Thymus (tissue), 11 donors: ENCODE results near the gene CEACAM16. TPM values are rescaled to one million over a fixed set of nuclear protein-coding genes. Genes with fewer than 3 reads are reported as not detected.

ENCODE experiments used
- DNase-seq, 9 donors: peaks; one replicate each; pipeline ENCODE4 v3.0.0-alpha.2; 2013; ENCODE audit warnings: low spot score in 9 of 9, low read depth in 6 of 9, missing footprints in 1 of 9
- H3K27ac ChIP-seq, 2 donors: one replicate each; pipeline ENCODE4 v1.5.1; 2013; ENCODE audit warnings: control low read depth in 1 of 2, low read depth in 1 of 2, low read length in 1 of 2, mild to moderate bottlenecking in 1 of 2, moderate library complexity in 1 of 2
- H3K27me3 ChIP-seq, 2 donors: one replicate each; pipeline ENCODE4 v1.5.1; 2013; ENCODE audit warnings: low read length in 1 of 2; ENCODE audit not compliant: control insufficient read depth in 2 of 2, insufficient read depth in 1 of 2
- H3K36me3 ChIP-seq, 2 donors: one replicate each; pipeline ENCODE4 v1.5.1; 2013; ENCODE audit warnings: low read length in 1 of 2, mild to moderate bottlenecking in 1 of 2, moderate library complexity in 1 of 2; ENCODE audit not compliant: control insufficient read depth in 2 of 2, insufficient read depth in 2 of 2
- H3K4me1 ChIP-seq, 2 donors: one replicate each; pipeline ENCODE4 v1.5.1; 2013; ENCODE audit warnings: low read length in 2 of 2; ENCODE audit not compliant: control insufficient read depth in 2 of 2, insufficient read depth in 2 of 2
- H3K4me3 ChIP-seq, 2 donors: one replicate each; pipeline ENCODE4 v1.5.1; 2013; ENCODE audit warnings: low read length in 2 of 2, control low read depth in 1 of 2, mild to moderate bottlenecking in 1 of 2
- H3K9me3 ChIP-seq, 2 donors: one replicate each; pipeline ENCODE4 v1.5.1; 2013; ENCODE audit warnings: low read length in 1 of 2, mild to moderate bottlenecking in 1 of 2; ENCODE audit not compliant: control insufficient read depth in 2 of 2, insufficient read depth in 1 of 2
- WGBS: extraction: QIAGEN DNeasy Blood & Tissue Kit; methylation state at CpG from one replicate; pipeline ENCODE4 v1.1.7; 2013; 5-methylcytosine and 5-hydroxymethylcytosine counted together
- polyA plus RNA-seq: library from polyadenylated mRNA; stranded (reverse); fragments of 200-250 nt; gene quantifications from one replicate; pipeline ENCODE4 v1.2.3, GENCODE V29; 2013
- total RNA-seq: library from RNA; stranded (reverse); fragments of 120-200 nt; gene quantifications from one replicate; pipeline ENCODE4 v1.2.4, GENCODE V29; 2013
- donor health status: healthy.

Gene CEACAM16
- total and polyA plus RNA-seq, 2 donors = 0.09 to 0.24 TPM

DNA sequence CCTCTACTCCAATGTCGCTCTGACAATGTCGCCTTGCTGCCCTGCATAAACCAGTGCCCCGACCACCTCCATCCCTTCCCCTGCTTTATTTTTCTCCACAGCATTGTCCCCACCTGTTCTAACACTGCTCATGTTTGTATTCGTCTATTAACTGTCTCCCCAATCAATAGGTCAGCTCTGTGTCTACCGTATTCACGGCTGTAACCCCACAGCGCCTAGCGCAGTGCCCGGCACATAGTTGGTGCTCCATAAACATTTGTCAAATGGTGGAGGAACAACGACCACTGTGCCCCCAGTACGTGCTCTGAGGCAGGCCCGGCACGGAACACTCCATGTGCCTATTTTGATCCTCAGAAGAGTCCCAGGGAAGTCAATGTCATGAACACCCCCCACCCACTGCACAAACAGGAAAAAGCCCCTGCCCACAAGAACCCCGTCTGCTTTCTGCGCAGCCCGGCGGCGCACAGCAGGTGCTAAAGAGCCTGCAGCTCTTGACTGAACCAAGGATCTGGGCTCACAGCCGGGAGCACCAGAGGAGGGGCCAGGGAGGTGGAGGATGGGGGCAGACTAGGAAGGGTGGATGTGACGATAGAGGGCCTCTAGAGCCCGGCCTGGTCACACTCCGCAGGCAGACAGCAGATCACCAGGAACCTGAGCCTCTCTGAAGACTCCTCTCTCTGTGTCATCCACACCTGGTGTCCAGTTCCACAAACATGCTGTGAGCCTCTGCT lies 1.8 kb upstream of the CEACAM16 start:
- Histone ChIP-seq H3K27me3 (peaks cover 0 to 4% of the 10 kb centered on the region in 2 donors), H3K4me3 (no peak overlapping the region), H3K36me3 (no peaks in the 10 kb centered on the region), H3K9me3 (no peaks in the 10 kb centered on the region), H3K4me1 (peaks cover 0 to 16% of the 10 kb centered on the region in 2 donors), H3K27ac (no peak overlapping the region)
- 36% methylated on average over 22 of the region's 22 CpGs for WGBS
- DNase-seq = peak in 1 of 9 donors; percentile 15

DNA sequence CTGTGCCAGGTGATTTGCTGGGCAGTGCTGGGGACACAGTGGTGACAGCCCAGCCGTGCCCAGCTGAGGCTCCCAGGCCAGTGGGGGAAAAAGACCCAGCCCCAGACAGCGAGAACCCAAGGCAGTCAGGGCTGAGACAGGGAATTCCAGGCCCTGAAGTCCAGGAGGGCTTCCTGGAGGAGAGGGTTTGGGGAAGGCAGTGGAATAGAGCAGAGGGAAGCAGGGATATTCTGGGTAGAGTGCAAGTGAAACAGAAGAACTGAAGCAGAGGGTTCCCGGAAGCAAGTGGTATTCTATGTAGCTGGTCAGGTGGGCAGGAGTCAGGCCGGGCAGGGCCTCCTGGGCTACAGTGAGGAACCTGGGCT lies 1.3 kb upstream of the CEACAM16 start:
- WGBS = 89% methylated on average over 4 of the region's 4 CpGs
- no peak for DNase-seq
- H3K27ac ChIP-seq = no peak overlapping the region

DNA sequence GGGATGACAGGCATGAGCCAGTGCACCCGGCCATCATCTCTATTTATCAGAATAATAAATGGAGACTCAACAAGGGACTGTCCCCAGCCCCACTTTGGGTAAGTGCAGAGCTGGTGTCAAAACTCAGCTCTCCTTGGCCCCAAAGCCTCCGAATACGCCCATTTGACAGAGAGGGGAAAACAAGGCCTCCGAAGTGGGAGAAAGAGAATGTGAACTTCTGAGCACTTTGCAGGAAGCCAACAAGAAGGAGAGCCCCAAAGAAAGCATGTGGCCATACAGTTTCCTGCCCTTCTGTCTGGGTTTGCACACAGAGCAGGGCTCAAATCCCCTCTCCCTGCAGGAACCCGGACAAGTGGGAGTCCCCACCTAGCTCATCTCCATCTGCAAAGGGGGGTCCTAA lies 1.6 kb downstream of the CEACAM16 start:
- Histone ChIP-seq H3K27me3 (peaks cover 0 to 4% of the 10 kb centered on the region in 2 donors), H3K36me3 (no peaks in the 10 kb centered on the region), H3K4me1 (peaks cover 0 to 13% of the 10 kb centered on the region in 2 donors), H3K9me3 (no peaks in the 10 kb centered on the region), H3K27ac (no peak overlapping the region), H3K4me3 (no peak overlapping the region)
- 97% methylated on average over 5 of the region's 5 CpGs for WGBS
- DNase-seq = no peak

More for the DNA sequence above, 1.3 kb upstream of the CEACAM16 start:
- Histone ChIP-seq H3K36me3 (no peaks in the 10 kb centered on the region), H3K27me3 (peaks cover 0 to 4% of the 10 kb centered on the region in 2 donors), H3K9me3 (no peaks in the 10 kb centered on the region), H3K4me1 (peaks cover 0 to 13% of the 10 kb centered on the region in 2 donors), H3K4me3 (no peak overlapping the region)

DNA sequence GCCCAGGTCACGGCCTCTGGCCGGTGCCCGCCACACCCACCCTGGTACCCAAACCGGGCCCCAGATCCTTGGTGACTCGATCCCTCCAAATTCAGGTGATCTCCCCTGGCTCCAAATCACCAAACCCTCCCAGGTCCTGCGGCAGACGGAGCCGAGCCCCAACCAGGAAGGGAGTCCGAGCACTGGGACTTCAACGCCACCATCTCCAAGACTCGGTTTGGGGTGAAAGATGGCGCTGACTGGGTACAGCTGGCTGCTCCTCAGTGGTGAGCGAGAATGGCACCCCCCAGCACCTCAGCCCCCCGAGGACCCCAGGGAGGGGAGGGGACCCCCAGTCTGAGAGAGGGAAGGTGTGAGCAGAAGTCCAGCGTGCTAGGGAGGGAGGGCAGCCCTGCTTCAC lies 2.3 kb downstream of the CEACAM16 start:
- 93% methylated on average over 15 of the region's 15 CpGs for WGBS
- no peak for DNase-seq
- H3K4me3 ChIP-seq = no peak overlapping the region
- H3K27ac ChIP-seq = no peak overlapping the region
- peaks cover 0 to 4% of the 10 kb centered on the region in 2 donors for H3K27me3 ChIP-seq
- H3K36me3 ChIP-seq = no peaks in the 10 kb centered on the region
- peaks cover 0 to 13% of the 10 kb centered on the region in 2 donors for H3K4me1 ChIP-seq
- H3K9me3 ChIP-seq = no peaks in the 10 kb centered on the region

DNA sequence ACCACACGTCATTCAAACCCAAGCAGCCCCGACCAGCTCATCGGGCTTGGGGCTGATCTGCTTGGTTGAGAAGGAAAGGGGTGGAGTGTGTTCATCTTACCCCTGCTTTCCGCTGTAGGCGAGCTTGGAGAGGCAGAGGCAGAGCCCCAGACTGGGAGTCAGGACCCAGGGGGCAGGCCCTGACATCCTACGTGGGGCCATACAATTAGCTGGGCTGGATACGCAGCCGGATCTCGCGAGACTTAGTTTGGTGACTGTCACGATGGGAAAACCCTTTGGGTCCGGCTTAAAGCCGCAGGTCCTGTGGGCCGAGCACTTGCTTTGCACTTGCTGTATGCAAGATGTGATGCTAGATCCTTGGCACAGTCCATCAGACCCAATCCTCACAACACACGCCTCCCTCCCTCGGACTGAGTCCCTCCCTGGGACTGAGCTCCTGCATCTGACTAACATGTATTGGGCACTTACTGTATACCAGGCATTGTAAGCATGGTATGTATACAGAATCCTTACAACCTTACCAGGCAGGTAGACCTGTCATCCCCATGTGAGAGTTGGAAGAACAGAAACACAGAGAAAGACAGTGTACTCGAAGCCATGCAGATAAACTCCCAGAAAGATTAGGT lies 3.7 kb downstream of the CEACAM16 start:
- H3K9me3 ChIP-seq = no peaks in the 10 kb centered on the region
- no peaks in the 10 kb centered on the region for H3K27me3 ChIP-seq
- DNase-seq = no peak
- H3K36me3 ChIP-seq = no peaks in the 10 kb centered on the region
- WGBS = 93% methylated on average over 17 of the region's 17 CpGs
- peaks cover 0 to 4% of the 10 kb centered on the region in 2 donors for H3K4me1 ChIP-seq
- H3K27ac ChIP-seq = no peak overlapping the region
- no peak overlapping the region for H3K4me3 ChIP-seq

DNA sequence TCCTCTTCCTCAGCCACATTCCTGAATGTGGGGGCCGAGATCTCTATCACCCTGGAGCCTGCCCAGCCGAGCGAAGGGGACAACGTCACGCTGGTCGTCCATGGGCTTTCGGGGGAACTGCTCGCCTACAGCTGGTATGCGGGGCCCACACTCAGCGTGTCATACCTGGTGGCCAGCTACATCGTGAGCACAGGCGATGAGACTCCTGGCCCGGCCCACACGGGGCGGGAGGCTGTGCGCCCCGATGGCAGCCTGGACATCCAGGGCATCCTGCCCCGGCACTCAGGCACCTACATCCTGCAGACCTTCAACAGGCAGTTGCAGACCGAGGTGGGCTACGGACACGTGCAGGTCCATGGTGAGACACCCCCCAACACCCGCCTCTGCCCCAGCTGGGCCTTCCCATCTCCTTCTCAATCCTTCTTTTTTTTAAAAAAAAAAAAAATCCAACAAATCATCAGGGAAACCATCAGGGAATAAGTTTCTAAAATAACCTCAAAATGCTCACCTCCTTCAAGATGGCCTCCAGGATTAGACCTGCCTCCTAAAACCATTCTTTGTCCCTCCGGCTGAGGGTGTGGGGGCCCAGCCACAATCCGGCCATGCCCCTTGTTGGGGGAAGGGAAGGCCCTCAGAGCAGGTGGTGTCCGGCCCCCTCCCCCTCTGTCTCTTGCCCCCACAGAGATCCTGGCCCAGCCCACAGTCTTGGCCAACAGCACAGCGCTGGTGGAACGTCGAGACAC lies 4.6 kb downstream of the CEACAM16 start:
- 95% methylated on average over 28 of the region's 28 CpGs for whole genome bisulfite sequencing

DNA sequence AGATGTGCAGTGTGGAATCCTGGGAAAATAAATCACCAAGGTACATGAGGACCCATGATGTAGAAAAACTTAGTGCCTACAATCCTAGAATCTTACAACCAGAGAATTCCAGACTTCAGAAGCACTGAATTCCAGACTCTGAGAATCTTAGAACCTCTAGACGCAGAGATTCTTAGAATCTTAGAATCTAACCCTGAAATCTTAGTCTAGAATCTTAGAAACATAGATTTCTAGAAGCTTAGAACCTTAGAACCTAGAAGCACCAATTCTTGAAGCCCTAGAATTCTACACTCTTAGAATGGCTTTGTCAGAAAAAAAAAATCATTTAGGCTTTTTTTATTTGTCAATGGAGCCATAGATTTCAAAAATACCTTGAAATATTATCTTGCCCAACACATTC lies 6.0 kb downstream of the CEACAM16 start:
- H3K36me3 ChIP-seq = no peaks in the 10 kb centered on the region
- no peaks in the 10 kb centered on the region for H3K4me1 ChIP-seq
- WGBS = 93% methylated on average over 1 of the region's 1 CpG
- H3K4me3 ChIP-seq = no peak overlapping the region
- no peak for DNase-seq
- no peaks in the 10 kb centered on the region for H3K27me3 ChIP-seq
- no peak overlapping the region for H3K27ac ChIP-seq
- H3K9me3 ChIP-seq = no peaks in the 10 kb centered on the region

More for the DNA sequence above, 4.6 kb downstream of the CEACAM16 start:
- no peak for DNase-seq
- Histone ChIP-seq H3K4me3 (no peak overlapping the region), H3K36me3 (no peaks in the 10 kb centered on the region), H3K9me3 (no peaks in the 10 kb centered on the region), H3K27ac (no peak overlapping the region), H3K27me3 (no peaks in the 10 kb centered on the region), H3K4me1 (no peaks in the 10 kb centered on the region)

DNA sequence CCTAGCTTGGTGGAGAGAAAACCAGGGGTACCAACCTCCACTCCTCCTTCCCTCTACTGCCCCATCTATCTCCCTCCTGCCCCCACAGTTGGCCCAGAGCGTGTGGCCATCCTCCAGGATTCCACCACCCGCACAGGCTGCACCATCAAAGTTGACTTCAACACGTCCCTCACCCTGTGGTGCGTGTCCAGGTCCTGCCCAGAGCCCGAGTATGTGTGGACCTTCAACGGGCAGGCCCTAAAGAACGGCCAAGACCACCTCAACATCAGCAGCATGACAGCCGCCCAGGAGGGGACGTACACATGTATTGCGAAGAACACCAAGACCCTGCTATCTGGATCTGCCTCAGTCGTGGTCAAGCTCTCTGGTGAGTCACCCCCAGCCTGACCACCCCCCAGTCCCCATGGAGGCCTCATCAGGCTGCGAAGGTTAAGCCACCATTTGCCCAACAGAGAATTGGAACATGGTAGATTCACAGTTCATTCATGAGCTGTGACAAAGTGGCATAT lies 6.6 kb downstream of the CEACAM16 start:
- Histone ChIP-seq H3K4me3 (no peak overlapping the region), H3K27ac (no peak overlapping the region), H3K4me1 (no peaks in the 10 kb centered on the region), H3K36me3 (no peaks in the 10 kb centered on the region), H3K27me3 (no peaks in the 10 kb centered on the region), H3K9me3 (no peaks in the 10 kb centered on the region)
- 95% methylated on average over 12 of the region's 12 CpGs for WGBS
- DNase-seq = no peak
